NCI-H748 treated with DMSO at 0.1 percent for 48 hours (cell line): ENCODE results near the gene RRP8.

Experiments used
- DNase-seq: peaks from one replicate; lab custom pipeline; 2025; lab: John Stamatoyannopoulos, UW

The RRP8 gene

GRCh38 chr11:6617315-6617781 lies 13.9 kb upstream of the RRP8 start:
- no peak for DNase-seq

- no peak for DNase-seq
Observed at GRCh38 chr11:6616596-6617250, 13.3 kb upstream of the RRP8 start.

- no peak for DNase-seq
Observed at GRCh38 chr11:6615882-6616585, 12.6 kb upstream of the RRP8 start.

- no peak for DNase-seq
Observed at GRCh38 chr11:6615046-6615445, 11.6 kb upstream of the RRP8 start.

- no peak for DNase-seq
Observed at GRCh38 chr11:6614446-6614845, 11.0 kb upstream of the RRP8 start.

GRCh38 chr11:6613496-6613895 lies 10.1 kb upstream of the RRP8 start:
- no peak for DNase-seq

GRCh38 chr11:6612213-6613041 lies 9.0 kb upstream of the RRP8 start, which contains the start of gene TAF10:
Gene TAF10, minus strand, starts transcription at chr11:6612216. Its CDS starts 27 bp downstream, at chr11:6612189.
- peak; percentile 92 for DNase-seq

- no peak for DNase-seq
Observed at GRCh38 chr11:6611963-6612212, 8.5 kb upstream of the RRP8 start.

- no peak for DNase-seq
Observed at GRCh38 chr11:6611092-6611962, 7.9 kb upstream of the RRP8 start.

GRCh38 chr11:6610591-6610990 lies 7.2 kb upstream of the RRP8 start:
- no peak for DNase-seq

GRCh38 chr11:6609502-6610015 lies 6.1 kb upstream of the RRP8 start:
- DNase-seq = no peak

GRCh38 chr11:6608726-6609501 lies 5.5 kb upstream of the RRP8 start:
- DNase-seq = no peak

GRCh38 chr11:6608011-6608410 lies 4.6 kb upstream of the RRP8 start:
- DNase-seq = no peak

- no peak for DNase-seq
Observed at GRCh38 chr11:6607190-6607795, 3.9 kb upstream of the RRP8 start.

- DNase-seq = peak; percentile 33
Observed at GRCh38 chr11:6606471-6607189, 3.2 kb upstream of the RRP8 start.

- DNase-seq = no peak
Observed at GRCh38 chr11:6604790-6605189, 1.4 kb upstream of the RRP8 start.

GRCh38 chr11:6604081-6604626 lies 738 bp upstream of the RRP8 start:
- peak; percentile 31 for DNase-seq

- no peak for DNase-seq
Observed at GRCh38 chr11:6602096-6602940, 1.1 kb downstream of the RRP8 start.

- no peak for DNase-seq
Observed at GRCh38 chr11:6601041-6601461, 2.4 kb downstream of the RRP8 start.
